ENCODE results near the gene KLF5.

The KLF5 gene

GRCh38 chr13:73059460-73060250 lies 850 bp downstream of the KLF5 start:
- no peak for DNase-seq (ENCODE audit: low spot score)

GRCh38 chr13:73060251-73061160 lies 1.7 kb downstream of the KLF5 start:
- DNase-seq (ENCODE audit: low spot score): no peak

- no peak for DNase-seq (ENCODE audit: low spot score)
Observed at GRCh38 chr13:73061473-73061872, 2.7 kb downstream of the KLF5 start.

- no peak for DNase-seq (ENCODE audit: low spot score)
Observed at GRCh38 chr13:73061876-73062275, 3.1 kb downstream of the KLF5 start.

GRCh38 chr13:73062468-73062867 lies 3.7 kb downstream of the KLF5 start:
- DNase-seq (ENCODE audit: low spot score): no peak

GRCh38 chr13:73063166-73063565 lies 4.4 kb downstream of the KLF5 start:
- no peak for DNase-seq (ENCODE audit: low spot score)

GRCh38 chr13:73065036-73065435 lies 6.2 kb downstream of the KLF5 start:
- no peak for DNase-seq (ENCODE audit: low spot score)

- DNase-seq (ENCODE audit: low spot score): no peak
Observed at GRCh38 chr13:73065665-73066340, 7.0 kb downstream of the KLF5 start.

- DNase-seq (ENCODE audit: low spot score): no peak
Observed at GRCh38 chr13:73069206-73069805, 10.5 kb downstream of the KLF5 start.

- no peak for DNase-seq (ENCODE audit: low spot score)
Observed at GRCh38 chr13:73070451-73071098, 11.8 kb downstream of the KLF5 start.

- no peak for DNase-seq (ENCODE audit: low spot score)
Observed at GRCh38 chr13:73072239-73072900, 13.6 kb downstream of the KLF5 start.

GRCh38 chr13:73073050-73073449 lies 14.2 kb downstream of the KLF5 start:
- DNase-seq (ENCODE audit: low spot score): no peak

GRCh38 chr13:73074014-73074413 lies 15.2 kb downstream of the KLF5 start:
- no peak for DNase-seq (ENCODE audit: low spot score)

- no peak for DNase-seq (ENCODE audit: low spot score)
Observed at GRCh38 chr13:73074926-73075325, 16.1 kb downstream of the KLF5 start.

GRCh38 chr13:73075546-73075945 lies 16.7 kb downstream of the KLF5 start:
- no peak for DNase-seq (ENCODE audit: low spot score)

- no peak for DNase-seq (ENCODE audit: low spot score)
Observed at GRCh38 chr13:73075954-73076353, 17.1 kb downstream of the KLF5 start.

GRCh38 chr13:73077865-73078264 lies 19.1 kb downstream of the KLF5 start:
- DNase-seq (ENCODE audit: low spot score): no peak

GRCh38 chr13:73079359-73079758 lies 20.6 kb downstream of the KLF5 start:
- DNase-seq (ENCODE audit: low spot score): no peak

- no peak for DNase-seq (ENCODE audit: low spot score)
Observed at GRCh38 chr13:73081256-73081915, 22.6 kb downstream of the KLF5 start.

GRCh38 chr13:73082471-73082870 lies 23.7 kb downstream of the KLF5 start:
- DNase-seq (ENCODE audit: low spot score): no peak

- DNase-seq (ENCODE audit: low spot score): no peak
Observed at GRCh38 chr13:73082895-73083294, 24.1 kb downstream of the KLF5 start.

All from cerebellar cortex (tissue), 1 donor.